ENCODE results near the gene KRT16. TPM values are rescaled to one million over a fixed set of nuclear protein-coding genes. Genes with fewer than 3 reads are reported as not detected.

KRT16 gene
- total and polyA plus RNA-seq, 2 donors (not counting 3 experiments of a cell fraction or from before 2014, with no cell fraction given), result not detected

- CTCF ChIA-PET, result interaction anchor here (1.0 to 1.6 kb wide), 2 partner anchors 14 to 69 kb away, joined by 5 to 6 read pairs; no protein-coding TSS in a partner anchor
- no peak for FAIRE-seq
Observed at GRCh38 chr17:41593306-41593981, 19.1 kb downstream of the KRT16 start.

More at GRCh38 chr17:41593306-41593981, 19.1 kb downstream of the KRT16 start:
- Histone ChIP-seq H3K36me3 (ENCODE audit: control insufficient read depth in 2 of 2, extremely low read depth in 1 of 2, insufficient read depth in 2 of 2, low read length in 2 of 2) (no peaks in the 10 kb centered on the region), H3K9ac (replicated peaks; ENCODE audit: extremely low read depth, insufficient read depth, low read length) (no peak overlapping the region), H3K4me2 (ENCODE audit: insufficient read depth, low read length) (no peak overlapping the region), H4K20me1 (replicated peaks; ENCODE audit: control insufficient read depth, extremely low read depth, insufficient read depth, low read length) (no peaks in the 10 kb centered on the region), H3K9me1 (replicated peaks; ENCODE audit: control insufficient read depth, extremely low read depth, insufficient read depth, low read length) (no peaks in the 10 kb centered on the region), H3K27me3 (ENCODE audit: control insufficient read depth in 2 of 2, insufficient read depth in 2 of 2, low read length in 2 of 2) (peaks cover 0 to 2% of the 10 kb centered on the region in 2 experiments), H3K79me2 (ENCODE audit: control insufficient read depth, insufficient read depth, low read length) (no peaks in the 10 kb centered on the region), H3K4me1 (ENCODE audit: control insufficient read depth, extremely low read depth, insufficient read depth, low read length) (no peaks in the 10 kb centered on the region), H3K27ac (ENCODE audit: insufficient read depth, low read depth, low read length) (no peak overlapping the region), H3K4me3 (replicated peaks in 1 of 3; ENCODE audit: insufficient read depth in 1 of 3, low read depth in 1 of 3, low read length in 3 of 3) (no peak overlapping the region), H3K9me3 (replicated peaks; ENCODE audit: control insufficient read depth, insufficient read depth, low read length) (no peaks in the 10 kb centered on the region), H2AFZ (ENCODE audit: low read depth, low read length) (no peak overlapping the region)
- dilution Hi-C loops (cut with MboI; ENCODE audit: extremely low pct_ligation_motif_present, low sequenced_read_pairs) (no loop called here), intact Hi-C loops (cut with micrococcal nuclease) (no loop called here)
- DNase-seq (ENCODE audit: low read depth, low spot score), result no peak
- POLR2A ChIA-PET, result no interaction called here
- TF ChIP-seq MYC (IDR thresholded peaks at IDR 0.05; ENCODE audit: low read depth, low read length), result no peak
- TF ChIP-seq JUN (IDR thresholded peaks at IDR 0.05; ENCODE audit: borderline replicate concordance, insufficient read depth, insufficient read length, low read depth), result no peak
- TF ChIP-seq GATA2 (IDR thresholded peaks at IDR 0.05; ENCODE audit: insufficient read depth, insufficient read length, low read depth, low read length), result no peak
- TF ChIP-seq CTCF (IDR thresholded peaks at IDR 0.05; ENCODE audit: extremely low read depth in 1 of 2, insufficient read depth in 1 of 2, low read depth in 1 of 2, low read length in 2 of 2), result no peak
- no peak for TF ChIP-seq POLR2A (IDR thresholded peaks at IDR 0.05; ENCODE audit: low read depth, low read length)
- TF ChIP-seq FOS (IDR thresholded peaks at IDR 0.05; ENCODE audit: borderline replicate concordance, insufficient read depth, low read length), result no peak
- no peak for TF ChIP-seq MAX (IDR thresholded peaks at IDR 0.05; ENCODE audit: insufficient read depth, insufficient read length)
- BruUV-seq (replicated peaks), result no TSS peak
